Measurements from ENCODE around the gene EVL.

GRCh38 chr14:100070310-100070709 lies 5.1 kb downstream of the EVL start:
- no peak for TF ChIP-seq CTCF (conservative IDR thresholded peaks at IDR 0.05; ENCODE audit: low read length)
- TF ChIP-seq EZH2phosphoT487 (IDR thresholded peaks at IDR 0.05; ENCODE audit: borderline replicate concordance, low read depth, low read length), result no peak
